Measurements from ENCODE around the gene GHRL.

The GHRL gene

GRCh38 chr3:10238345-10239183, 54.2 kb downstream of the GHRL start:
- no peak for DNase-seq
